Mucosa of stomach (tissue), 1 donor: ENCODE results near the gene IGSF9B.

Experiments
- H3K27me3 ChIP-seq: one replicate; pipeline ENCODE4 v1.7.0; 2013; ENCODE audit warnings: mild to moderate bottlenecking, low read length; ENCODE audit not compliant: control insufficient read depth, insufficient read depth
- H3K36me3 ChIP-seq: one replicate; pipeline ENCODE4 v1.7.0; 2013; ENCODE audit warnings: low read length; ENCODE audit not compliant: control insufficient read depth, insufficient read depth
- H3K4me1 ChIP-seq: one replicate; pipeline ENCODE4 v1.7.0; 2013; ENCODE audit warnings: mild to moderate bottlenecking, low read length; ENCODE audit not compliant: control insufficient read depth, insufficient read depth
- H3K4me3 ChIP-seq: one replicate; pipeline ENCODE4 v1.7.0; 2013; ENCODE audit warnings: low read length
- H3K9ac ChIP-seq: one replicate; pipeline ENCODE4 v1.7.0; 2013; ENCODE audit warnings: mild to moderate bottlenecking, low read length, moderate library complexity
- H3K9me3 ChIP-seq: one replicate; pipeline ENCODE4 v1.7.0; 2013; ENCODE audit warnings: mild to moderate bottlenecking, low read length, moderate library complexity; ENCODE audit not compliant: control insufficient read depth
- donor health status: Pancreatic carcinoma.

Gene IGSF9B

DNA sequence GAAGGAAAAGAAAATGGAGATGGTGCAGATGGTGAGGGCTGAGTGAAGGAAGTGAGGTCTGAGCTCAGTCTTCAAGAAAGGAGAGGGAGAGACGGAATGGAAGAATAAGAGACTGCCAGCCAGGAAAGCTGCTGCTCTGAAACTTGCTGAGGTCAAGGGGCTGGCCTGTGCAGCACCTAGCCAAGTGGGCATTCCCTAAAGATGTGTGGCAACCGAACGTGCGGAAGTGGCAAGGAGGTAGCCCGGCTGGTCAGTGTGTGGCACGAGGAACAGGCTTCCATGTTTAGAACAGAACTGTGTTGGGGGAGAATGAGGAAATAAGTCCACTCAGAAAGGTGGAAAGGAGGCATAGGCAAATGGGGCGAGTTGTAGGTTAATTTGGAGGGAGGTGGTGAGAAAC, 7.6 kb upstream of the IGSF9B start:
- Histone ChIP-seq H3K4me3 (no peak overlapping the region), H3K36me3 (no peaks in the 10 kb centered on the region), H3K27me3 (peaks cover 17% of the 10 kb centered on the region), H3K4me1 (no peaks in the 10 kb centered on the region), H3K9ac (no peak overlapping the region), H3K9me3 (no peaks in the 10 kb centered on the region)

DNA sequence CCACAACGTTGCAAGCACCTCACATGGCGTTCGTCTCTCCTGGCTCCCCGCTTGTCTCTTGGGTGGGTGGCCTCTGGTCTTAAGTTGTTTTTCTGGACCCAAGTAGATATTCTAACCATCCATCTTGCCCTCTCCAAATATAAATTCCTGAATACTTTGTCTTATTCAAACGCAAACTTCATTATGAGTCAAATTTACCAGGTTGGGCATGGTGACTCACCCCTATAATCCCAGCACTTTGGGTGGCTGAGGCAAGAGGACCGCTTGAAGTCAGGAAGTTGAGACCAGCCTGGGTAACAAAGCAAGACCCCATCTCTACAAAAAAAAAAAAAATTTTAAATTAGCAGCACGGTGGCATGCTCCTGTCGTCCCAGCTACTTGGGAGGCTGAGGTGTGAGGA, 5.1 kb upstream of the IGSF9B start:
- Histone ChIP-seq H3K36me3 (no peaks in the 10 kb centered on the region), H3K9ac (no peak overlapping the region), H3K9me3 (no peaks in the 10 kb centered on the region), H3K27me3 (peaks cover 22% of the 10 kb centered on the region), H3K4me1 (peaks cover 9% of the 10 kb centered on the region), H3K4me3 (no peak overlapping the region)

DNA sequence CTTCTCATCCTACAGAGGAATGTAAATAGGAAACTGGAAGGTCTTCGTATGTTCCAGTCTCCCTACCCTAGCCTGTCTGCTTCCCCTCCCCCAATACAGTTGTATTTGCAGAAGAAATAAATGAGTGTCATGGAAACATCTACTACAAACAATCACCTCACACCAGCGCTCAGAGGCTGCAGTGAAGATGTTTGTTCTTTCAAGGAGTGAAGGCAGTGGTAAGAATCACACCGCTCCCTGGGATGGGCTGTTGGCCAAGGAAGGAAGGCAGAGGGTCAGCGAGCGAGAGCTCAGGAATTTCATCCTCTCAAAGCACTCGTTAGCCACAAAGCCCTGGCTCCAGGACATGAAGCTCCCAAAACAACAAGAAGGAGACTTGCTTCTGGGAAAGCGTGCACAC, 1.1 kb upstream of the IGSF9B start:
- H3K9ac ChIP-seq: no peak overlapping the region
- H3K27me3 ChIP-seq: peaks cover 41% of the 10 kb centered on the region
- H3K36me3 ChIP-seq: no peaks in the 10 kb centered on the region
- H3K4me3 ChIP-seq: no peak overlapping the region
- no peaks in the 10 kb centered on the region for H3K9me3 ChIP-seq
- H3K4me1 ChIP-seq: peaks cover 13% of the 10 kb centered on the region

DNA sequence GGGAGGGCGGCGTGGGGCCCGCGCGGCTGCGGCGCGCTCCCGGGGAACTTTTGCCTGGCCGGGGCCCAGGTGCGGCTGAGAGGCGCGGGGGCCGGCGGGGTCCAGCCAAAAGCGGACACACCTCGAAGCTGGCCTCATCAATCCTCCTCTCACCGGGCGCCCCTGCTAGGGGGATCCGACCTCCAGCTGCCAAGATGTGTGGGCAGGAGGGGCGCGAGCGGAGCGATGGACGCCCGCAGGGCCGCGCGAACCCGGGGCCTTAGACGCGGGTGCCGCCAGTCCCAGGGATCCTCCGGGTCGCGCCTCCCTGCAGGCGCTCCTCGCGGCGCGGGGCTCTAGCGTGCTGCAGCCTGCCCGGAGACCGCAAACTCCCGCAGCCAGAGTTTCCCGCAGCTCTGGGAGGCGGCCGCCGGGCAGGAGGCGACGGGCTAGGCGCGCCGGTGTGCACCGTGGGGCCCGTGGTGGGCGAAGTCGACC, 785 bp downstream of the IGSF9B start:
- Histone ChIP-seq H3K9me3 (no peaks in the 10 kb centered on the region), H3K4me1 (peaks cover 23% of the 10 kb centered on the region), H3K9ac (no peak overlapping the region), H3K36me3 (no peaks in the 10 kb centered on the region), H3K27me3 (peaks cover 44% of the 10 kb centered on the region), H3K4me3 (no peak overlapping the region)

DNA sequence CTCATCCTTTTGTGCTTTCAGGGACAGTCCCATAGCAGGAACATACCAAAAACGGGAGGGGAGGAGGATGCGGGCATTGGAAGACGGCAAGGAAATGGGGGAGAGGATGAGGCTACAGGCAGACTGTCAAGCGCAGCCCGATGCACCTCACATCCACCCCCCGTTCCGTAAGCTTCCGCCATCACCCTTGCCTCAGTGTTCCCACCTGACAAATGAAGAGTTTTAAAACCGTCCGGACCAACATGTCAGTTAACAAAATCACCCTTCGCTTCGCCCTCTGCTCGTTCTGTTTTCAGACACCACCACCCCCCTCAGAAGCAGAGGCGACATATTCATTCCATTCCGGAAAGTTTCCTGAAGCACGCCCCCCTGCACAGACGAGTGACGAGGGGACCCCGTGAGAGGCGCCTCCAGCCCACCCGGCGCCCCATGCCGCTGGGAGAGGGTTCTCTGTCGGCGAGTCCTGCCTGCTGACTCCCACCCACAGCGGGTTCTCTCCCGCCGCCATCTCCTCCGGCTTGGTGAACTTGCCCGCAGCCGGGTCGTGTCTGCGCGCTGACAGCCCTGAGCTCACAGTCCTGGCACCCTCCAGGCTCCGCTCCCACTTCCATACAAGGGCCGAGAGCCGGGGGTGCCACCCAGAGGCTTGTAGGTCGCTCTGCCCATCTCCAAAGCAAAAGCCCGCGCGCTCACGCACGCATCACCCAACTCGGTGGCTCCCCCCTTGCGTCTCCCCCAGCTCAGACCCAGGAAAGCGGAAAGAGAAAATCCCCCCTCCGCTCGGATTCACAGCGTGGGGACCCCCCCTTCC, 1.5 kb downstream of the IGSF9B start:
- H3K4me3 ChIP-seq: no peak overlapping the region
- no peak overlapping the region for H3K9ac ChIP-seq
- peaks cover 44% of the 10 kb centered on the region for H3K27me3 ChIP-seq
- H3K4me1 ChIP-seq: peaks cover 23% of the 10 kb centered on the region
- H3K36me3 ChIP-seq: no peaks in the 10 kb centered on the region
- H3K9me3 ChIP-seq: no peaks in the 10 kb centered on the region

DNA sequence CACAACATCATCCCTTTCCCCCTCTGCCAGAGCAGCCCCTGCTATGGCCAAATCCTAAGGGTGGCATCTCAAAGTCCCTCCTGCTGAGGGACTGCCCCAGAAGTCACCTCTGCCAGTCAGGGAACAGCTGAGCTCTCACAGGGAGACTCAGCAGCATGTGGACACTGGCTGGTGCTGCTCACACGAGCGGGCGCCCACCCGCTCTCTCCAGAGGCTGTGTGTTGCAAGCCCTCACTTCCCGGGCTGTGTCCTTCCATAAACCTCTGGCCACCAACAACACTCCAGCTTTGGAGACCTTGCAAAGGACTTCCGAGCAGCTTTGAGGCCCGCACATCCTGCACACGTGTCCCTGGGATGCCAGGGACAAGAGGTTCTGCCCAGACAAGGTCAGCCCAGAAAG, 2.8 kb downstream of the IGSF9B start:
- Histone ChIP-seq H3K9me3 (no peaks in the 10 kb centered on the region), H3K9ac (no peak overlapping the region), H3K27me3 (peaks cover 43% of the 10 kb centered on the region), H3K4me1 (peaks cover 23% of the 10 kb centered on the region), H3K4me3 (no peak overlapping the region), H3K36me3 (no peaks in the 10 kb centered on the region)

DNA sequence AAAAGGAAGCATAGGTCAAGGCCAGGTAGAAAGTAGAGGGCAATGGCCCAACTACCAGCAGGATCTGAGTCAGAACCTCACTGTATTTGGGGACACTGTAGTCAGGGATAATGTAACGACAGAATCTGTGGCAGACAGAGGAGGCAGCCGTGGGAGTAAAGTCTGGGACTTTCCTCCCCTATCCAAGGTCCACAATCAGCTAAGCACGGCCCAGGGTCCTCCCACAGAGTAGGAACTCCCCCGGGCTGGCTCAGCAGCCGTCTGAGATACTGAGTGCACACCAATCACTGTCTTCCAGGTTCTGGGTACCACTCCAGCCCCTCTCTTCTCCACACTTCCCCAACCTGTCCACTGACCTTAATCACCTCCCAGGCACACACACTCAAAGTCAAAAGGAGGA, 3.2 kb downstream of the IGSF9B start:
- peaks cover 40% of the 10 kb centered on the region for H3K27me3 ChIP-seq
- no peaks in the 10 kb centered on the region for H3K9me3 ChIP-seq
- H3K4me1 ChIP-seq: peaks cover 24% of the 10 kb centered on the region
- H3K36me3 ChIP-seq: no peaks in the 10 kb centered on the region
- H3K9ac ChIP-seq: no peak overlapping the region
- H3K4me3 ChIP-seq: no peak overlapping the region

DNA sequence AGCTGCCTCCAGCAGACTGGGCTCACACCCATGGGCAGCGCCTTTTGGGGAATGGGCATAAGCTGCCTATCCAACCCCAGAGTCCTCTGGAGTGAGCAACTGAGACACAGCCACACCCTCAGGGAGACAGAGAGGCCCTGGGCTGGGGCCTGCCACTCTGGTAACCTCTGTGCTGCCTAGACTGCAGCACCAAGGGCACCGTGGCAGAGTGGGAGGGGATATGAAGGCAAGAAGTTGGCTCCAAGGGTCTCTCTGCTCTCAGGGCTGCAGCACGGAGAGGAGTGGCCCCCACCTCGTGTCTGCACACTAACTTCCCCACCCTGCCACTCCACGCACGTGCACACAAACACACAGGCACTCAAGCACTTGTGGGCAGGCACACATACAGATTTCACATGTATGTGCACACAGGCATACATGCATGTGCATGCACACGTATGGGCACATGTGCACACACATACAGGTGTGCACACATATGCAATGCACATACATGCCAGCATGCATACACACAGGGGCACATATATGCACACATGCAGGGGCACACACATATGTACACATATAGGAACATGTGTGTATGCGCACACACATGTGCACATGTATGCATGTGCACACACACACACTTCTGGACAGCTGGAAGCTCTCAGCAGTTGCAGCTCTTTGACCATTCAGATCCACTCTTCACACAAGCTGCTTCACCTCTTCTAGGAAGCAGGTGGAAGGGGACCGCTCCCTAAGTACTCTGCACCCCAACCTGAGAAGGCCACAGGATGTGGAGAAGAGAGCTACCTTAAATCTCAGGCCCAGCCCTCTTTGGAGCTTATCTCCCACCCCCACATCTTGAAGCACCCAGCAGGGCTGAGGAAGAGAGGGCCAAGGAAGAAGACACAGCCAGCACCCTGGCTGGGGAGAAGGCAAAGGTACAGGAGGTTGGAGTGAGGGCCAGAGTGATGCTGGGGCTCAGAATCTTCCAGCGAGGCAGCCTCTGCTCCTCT, 4.3 kb downstream of the IGSF9B start:
- no peak overlapping the region for H3K4me3 ChIP-seq
- H3K4me1 ChIP-seq: peaks cover 23% of the 10 kb centered on the region
- no peaks in the 10 kb centered on the region for H3K36me3 ChIP-seq
- H3K9ac ChIP-seq: no peak overlapping the region
- no peaks in the 10 kb centered on the region for H3K9me3 ChIP-seq
- peaks cover 39% of the 10 kb centered on the region for H3K27me3 ChIP-seq

DNA sequence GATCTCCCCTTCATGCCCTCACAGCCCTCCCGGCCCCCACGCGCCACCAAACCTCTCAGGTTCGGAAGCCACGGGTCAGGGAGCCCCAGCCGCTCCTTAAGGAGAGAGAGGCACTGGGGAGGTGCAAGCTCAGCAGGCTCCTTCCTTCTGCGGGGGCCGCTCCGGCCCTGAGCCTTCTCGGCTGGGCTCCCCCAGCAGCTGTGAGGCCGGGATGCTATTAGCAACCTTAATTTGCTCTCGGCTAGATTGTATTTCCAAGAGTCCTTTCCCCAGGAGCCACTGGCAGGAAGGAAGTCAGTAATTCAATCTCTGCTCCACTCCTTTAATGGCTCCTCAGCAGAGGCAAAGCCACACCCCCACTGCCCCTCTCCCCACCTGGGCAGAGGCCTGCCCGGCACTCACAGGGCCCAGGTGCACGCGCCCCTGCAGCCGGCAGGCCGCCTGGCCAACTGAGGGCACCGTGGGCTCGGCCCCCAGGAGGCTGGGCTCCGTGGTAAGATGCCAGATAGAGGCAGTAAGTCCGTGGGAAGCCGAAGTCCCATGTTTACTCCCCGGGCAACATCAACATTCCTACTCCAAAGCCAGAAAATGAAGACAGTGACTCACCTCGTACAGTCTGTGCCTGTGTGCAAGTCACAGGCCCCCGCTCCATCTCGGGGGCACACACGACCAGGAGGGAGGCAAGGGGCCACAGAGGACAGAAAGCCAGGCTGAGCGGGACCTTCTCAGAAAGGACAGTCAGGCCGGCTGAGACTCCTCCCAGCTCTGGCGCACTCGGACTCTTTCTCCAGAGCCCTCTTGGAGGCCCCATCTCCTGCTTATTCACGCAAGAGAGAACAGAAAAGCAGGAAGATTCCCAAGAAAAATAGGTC, 5.2 kb downstream of the IGSF9B start:
- no peak overlapping the region for H3K9ac ChIP-seq
- H3K9me3 ChIP-seq: no peaks in the 10 kb centered on the region
- H3K4me3 ChIP-seq: no peak overlapping the region
- H3K36me3 ChIP-seq: no peaks in the 10 kb centered on the region
- peaks cover 20% of the 10 kb centered on the region for H3K4me1 ChIP-seq
- peaks cover 46% of the 10 kb centered on the region for H3K27me3 ChIP-seq

DNA sequence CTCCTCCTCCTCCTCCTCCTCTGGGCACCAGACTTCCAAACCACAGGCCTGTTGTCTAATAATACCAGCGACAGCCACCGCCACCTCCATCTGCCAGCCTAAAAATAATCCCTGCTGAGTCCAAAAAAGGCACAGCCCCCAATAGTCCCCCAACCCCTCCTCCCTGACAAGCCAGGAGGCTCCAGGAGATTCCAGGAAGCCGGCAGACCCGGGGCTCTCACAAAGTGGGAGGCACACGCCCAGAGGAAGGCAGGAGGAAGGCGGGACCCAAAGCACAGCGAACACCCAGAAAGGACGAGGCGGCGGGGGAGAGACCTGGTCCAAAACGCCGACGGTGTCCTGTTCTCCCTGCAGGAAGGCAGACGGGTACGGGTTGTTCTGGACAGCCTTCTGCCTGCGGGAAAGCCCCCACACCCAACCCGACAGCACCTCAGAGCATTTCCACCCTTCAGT, 5.9 kb downstream of the IGSF9B start:
- peaks cover 23% of the 10 kb centered on the region for H3K4me1 ChIP-seq

DNA sequence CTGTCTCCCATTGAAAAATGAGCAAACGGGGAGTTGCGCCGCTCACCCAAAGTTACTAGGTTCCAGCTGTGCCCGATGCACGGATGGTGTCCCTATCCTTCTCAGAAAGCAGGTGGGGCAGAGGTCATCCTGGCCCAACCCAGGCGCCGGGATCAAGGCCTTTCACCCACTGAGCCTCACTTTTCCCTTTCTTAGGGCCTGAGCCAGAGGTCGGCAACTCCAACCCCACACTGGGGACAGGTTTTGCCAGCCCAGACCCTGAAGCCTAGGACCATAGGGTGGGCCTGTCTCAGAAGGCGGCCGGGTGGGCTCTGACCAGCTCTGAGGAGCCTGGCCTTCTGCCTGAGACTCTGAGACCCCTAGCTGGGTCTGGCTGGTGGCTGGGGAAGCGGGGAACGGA, 6.3 kb downstream of the IGSF9B start:
- peaks cover 26% of the 10 kb centered on the region for H3K4me1 ChIP-seq
- H3K4me3 ChIP-seq: no peak overlapping the region
- no peak overlapping the region for H3K9ac ChIP-seq
- no peaks in the 10 kb centered on the region for H3K36me3 ChIP-seq
- peaks cover 51% of the 10 kb centered on the region for H3K27me3 ChIP-seq
- H3K9me3 ChIP-seq: no peaks in the 10 kb centered on the region

More for the DNA sequence above, 5.9 kb downstream of the IGSF9B start:
- Histone ChIP-seq H3K36me3 (no peaks in the 10 kb centered on the region), H3K27me3 (peaks cover 50% of the 10 kb centered on the region), H3K4me3 (no peak overlapping the region), H3K9me3 (no peaks in the 10 kb centered on the region), H3K9ac (no peak overlapping the region)
